Stimulated activated naive B cell treated with anti-CD40 and anti-IgM and Interleukin-4, amounts not matched to agents 10 μg/mL and 1 μg/mL and 100 μg/mL, for 72 hours (primary cell): ENCODE data around the gene TLR8.
"Not testable (repeated sequence)": the region's sequence is repeated elsewhere in the genome, so short reads cannot be mapped to it uniquely, and the experiment has no call there.

Experiments used
- ATAC-seq, 2 donors: fragments of 150-1000 bp; cut with Tn5 transposase; replicated peaks; 2 replicates each; pipeline ENCODE4 v1.10.0; 2021; ENCODE audit warnings: moderate library complexity in 1 of 2
- DNase-seq: peaks from one replicate; pipeline ENCODE4 v3.0.0; 2021
- H3K27ac Mint-ChIP-seq: one replicate; pipeline ENCODE4 v1.8.0; 2022; ENCODE audit warnings: mild to moderate bottlenecking, mixed read lengths
- H3K27me3 Mint-ChIP-seq, 2 donors: one replicate each; pipeline ENCODE4 v1.8.0; 2022; ENCODE audit warnings: mixed read lengths in 2 of 2
- H3K36me3 Mint-ChIP-seq, 2 donors: one replicate each; pipeline ENCODE4 v1.8.0; 2022; ENCODE audit warnings: mixed read lengths in 2 of 2, mild to moderate bottlenecking in 1 of 2
- H3K4me1 Mint-ChIP-seq, 2 donors: one replicate each; pipeline ENCODE4 v1.8.0; 2022; ENCODE audit warnings: mixed read lengths in 2 of 2, mild to moderate bottlenecking in 1 of 2
- H3K4me3 Mint-ChIP-seq, 2 donors: one replicate each; pipeline ENCODE4 v1.8.0; 2022; ENCODE audit warnings: mild to moderate bottlenecking in 2 of 2, mixed read lengths in 2 of 2, moderate library complexity in 1 of 2
- H3K9me3 Mint-ChIP-seq, 2 donors: one replicate each; pipeline ENCODE4 v1.8.0; 2022; ENCODE audit warnings: mixed read lengths in 2 of 2, mild to moderate bottlenecking in 1 of 2

The TLR8 gene

GRCh38 chrX:12912791-12913482, 6.5 kb downstream of the TLR8 start:
- ATAC-seq (no peak), DNase-seq (no peak)
- Mint-ChIP-seq H3K36me3 (no peaks in the 10 kb centered on the region), H3K27ac (no peak overlapping the region), H3K4me3 (no peak overlapping the region), H3K9me3 (no peaks in the 10 kb centered on the region), H3K27me3 (peaks cover 0 to 26% of the 10 kb centered on the region in 2 donors), H3K4me1 (peaks cover 3 to 19% of the 10 kb centered on the region in 2 donors)

DNA sequence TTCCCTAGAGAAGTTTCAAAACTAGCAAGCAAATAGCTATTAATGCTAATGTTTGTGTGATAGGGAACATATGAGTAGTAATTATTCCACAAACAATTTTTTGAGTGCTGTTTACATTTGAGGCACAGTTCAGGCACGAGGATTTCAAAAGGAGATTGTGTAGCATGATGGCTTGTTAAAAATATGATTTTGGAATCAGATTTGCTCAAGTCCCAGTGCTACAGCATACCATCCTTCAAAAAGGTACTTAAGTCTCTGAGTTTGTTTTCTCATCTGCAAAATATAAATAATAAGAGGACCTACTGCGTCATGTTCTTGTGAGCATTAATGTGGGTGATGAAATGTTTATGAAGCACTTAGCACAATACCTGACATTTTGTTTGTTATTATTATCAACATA, 11.3 kb downstream of the TLR8 start:
- no peaks in the 10 kb centered on the region for H3K4me1 Mint-ChIP-seq
- H3K9me3 Mint-ChIP-seq: no peaks in the 10 kb centered on the region
- H3K27ac Mint-ChIP-seq: no peak overlapping the region
- no peaks in the 10 kb centered on the region for H3K36me3 Mint-ChIP-seq
- H3K4me3 Mint-ChIP-seq: no peak overlapping the region
- H3K27me3 Mint-ChIP-seq: peaks cover 0 to 29% of the 10 kb centered on the region in 2 donors
- ATAC-seq (no peak), DNase-seq (no peak)

GRCh38 chrX:12919051-12919450, 12.6 kb downstream of the TLR8 start:
- ATAC-seq (no peak), DNase-seq (no peak)
- H3K27me3 Mint-ChIP-seq: peaks cover 0 to 31% of the 10 kb centered on the region in 2 donors
- H3K9me3 Mint-ChIP-seq: no peaks in the 10 kb centered on the region
- no peak overlapping the region for H3K27ac Mint-ChIP-seq
- H3K36me3 Mint-ChIP-seq: no peaks in the 10 kb centered on the region
- H3K4me3 Mint-ChIP-seq: no peak overlapping the region
- peaks cover 2 to 4% of the 10 kb centered on the region in 2 donors for H3K4me1 Mint-ChIP-seq

- no peak overlapping the region for H3K4me3 Mint-ChIP-seq
- H3K36me3 Mint-ChIP-seq: no peaks in the 10 kb centered on the region
- no peak overlapping the region for H3K27ac Mint-ChIP-seq
- ATAC-seq: no peak
- DNase-seq: no peak
- peaks cover 2 to 4% of the 10 kb centered on the region in 2 donors for H3K4me1 Mint-ChIP-seq
- H3K27me3 Mint-ChIP-seq: peaks cover 0 to 37% of the 10 kb centered on the region in 2 donors
- H3K9me3 Mint-ChIP-seq: no peaks in the 10 kb centered on the region
These were observed 13.2 kb downstream of the TLR8 start for GRCh38 chrX:12919620-12920019.

GRCh38 chrX:12920990-12921389, 14.6 kb downstream of the TLR8 start:
- Mint-ChIP-seq H3K27me3 (peaks cover 0 to 34% of the 10 kb centered on the region in 2 donors), H3K4me1 (peaks cover 2 to 4% of the 10 kb centered on the region in 2 donors)

GRCh38 chrX:12921886-12922598, 15.6 kb downstream of the TLR8 start:
- H3K4me3 Mint-ChIP-seq: no peak overlapping the region
- no peaks in the 10 kb centered on the region for H3K36me3 Mint-ChIP-seq
- no peak for DNase-seq
- peaks cover 2 to 4% of the 10 kb centered on the region in 2 donors for H3K4me1 Mint-ChIP-seq
- peaks cover 0 to 26% of the 10 kb centered on the region in 2 donors for H3K27me3 Mint-ChIP-seq
- ATAC-seq: no peak
- no peak overlapping the region for H3K27ac Mint-ChIP-seq
- H3K9me3 Mint-ChIP-seq: no peaks in the 10 kb centered on the region

More at GRCh38 chrX:12920990-12921389, 14.6 kb downstream of the TLR8 start:
- Mint-ChIP-seq H3K9me3 (no peaks in the 10 kb centered on the region), H3K27ac (no peak overlapping the region), H3K4me3 (no peak overlapping the region), H3K36me3 (no peaks in the 10 kb centered on the region)
- DNase-seq: no peak
- ATAC-seq: no peak

DNA sequence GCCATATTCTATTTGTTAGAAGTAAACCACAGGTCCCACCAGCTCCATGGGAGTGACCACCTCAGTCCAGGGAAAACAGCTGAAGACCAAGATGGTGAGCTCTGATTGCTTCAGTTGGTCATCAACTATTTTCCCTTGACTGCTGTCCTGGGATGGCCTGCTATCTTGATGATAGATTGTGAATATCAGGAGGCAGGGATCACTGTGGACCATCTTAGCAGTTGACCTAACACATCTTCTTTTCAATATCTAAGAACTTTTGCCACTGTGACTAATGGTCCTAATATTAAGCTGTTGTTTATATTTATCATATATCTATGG, 16.1 kb downstream of the TLR8 start:
- H3K9me3 Mint-ChIP-seq: no peaks in the 10 kb centered on the region
- peaks cover 0 to 25% of the 10 kb centered on the region in 2 donors for H3K27me3 Mint-ChIP-seq
- no peak overlapping the region for H3K4me3 Mint-ChIP-seq
- H3K36me3 Mint-ChIP-seq: no peaks in the 10 kb centered on the region
- ATAC-seq: no peak
- peaks cover 2 to 4% of the 10 kb centered on the region in 2 donors for H3K4me1 Mint-ChIP-seq
- no peak for DNase-seq
- H3K27ac Mint-ChIP-seq: no peak overlapping the region

GRCh38 chrX:12929701-12930100, 23.3 kb downstream of the TLR8 start:
- no peak for DNase-seq
- no peak overlapping the region for H3K27ac Mint-ChIP-seq
- no peaks in the 10 kb centered on the region for H3K9me3 Mint-ChIP-seq
- H3K36me3 Mint-ChIP-seq: no peaks in the 10 kb centered on the region
- H3K27me3 Mint-ChIP-seq: peaks cover 0 to 32% of the 10 kb centered on the region in 2 donors
- ATAC-seq: no peak
- no peaks in the 10 kb centered on the region for H3K4me1 Mint-ChIP-seq
- H3K4me3 Mint-ChIP-seq: no peak overlapping the region

- no peaks in the 10 kb centered on the region for H3K9me3 Mint-ChIP-seq
- no peak overlapping the region for H3K27ac Mint-ChIP-seq
- no peaks in the 10 kb centered on the region for H3K4me1 Mint-ChIP-seq
- no peak for DNase-seq
- H3K27me3 Mint-ChIP-seq: peaks cover 0 to 31% of the 10 kb centered on the region in 2 donors
- no peaks in the 10 kb centered on the region for H3K36me3 Mint-ChIP-seq
- ATAC-seq: no peak
- no peak overlapping the region for H3K4me3 Mint-ChIP-seq
These were observed 23.7 kb downstream of the TLR8 start for GRCh38 chrX:12930150-12930549.

DNA sequence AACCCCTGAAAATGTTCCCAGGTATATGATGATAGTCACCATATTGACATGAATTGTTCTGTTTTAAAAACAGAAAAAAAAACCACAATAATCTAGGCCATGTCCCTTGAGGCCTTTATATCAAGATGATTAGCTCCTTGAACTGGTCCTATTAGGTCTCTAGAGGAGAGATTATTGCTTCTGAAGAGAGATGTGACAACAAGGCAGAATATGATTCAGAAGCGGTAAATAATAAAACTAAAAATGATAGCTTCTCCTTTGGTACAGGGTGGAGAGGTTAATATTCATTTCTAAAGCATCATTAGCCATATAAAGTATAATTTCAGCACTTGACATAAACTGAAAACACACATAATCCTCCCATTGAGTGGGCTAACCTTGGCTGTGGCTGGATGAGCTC, 25.8 kb downstream of the TLR8 start:
- Mint-ChIP-seq H3K4me3 (no peak overlapping the region), H3K4me1 (no peaks in the 10 kb centered on the region), H3K36me3 (no peaks in the 10 kb centered on the region), H3K27me3 (peaks cover 0 to 32% of the 10 kb centered on the region in 2 donors), H3K27ac (no peak overlapping the region), H3K9me3 (no peaks in the 10 kb centered on the region)
- ATAC-seq: no peak
- no peak for DNase-seq

- Mint-ChIP-seq H3K27ac (no peak overlapping the region), H3K36me3 (no peaks in the 10 kb centered on the region), H3K9me3 (no peaks in the 10 kb centered on the region), H3K4me1 (no peaks in the 10 kb centered on the region), H3K4me3 (no peak overlapping the region), H3K27me3 (peaks cover 0 to 26% of the 10 kb centered on the region in 2 donors)
- DNase-seq (no peak), ATAC-seq (no peak)
These were observed 28.4 kb downstream of the TLR8 start for GRCh38 chrX:12934850-12935249.

GRCh38 chrX:12936947-12937346, 30.5 kb downstream of the TLR8 start:
- ATAC-seq: no peak
- peaks cover 0 to 9% of the 10 kb centered on the region in 2 donors for H3K9me3 Mint-ChIP-seq
- H3K4me3 Mint-ChIP-seq: no peak overlapping the region
- H3K4me1 Mint-ChIP-seq: no peaks in the 10 kb centered on the region
- peaks cover 0 to 29% of the 10 kb centered on the region in 2 donors for H3K27me3 Mint-ChIP-seq
- H3K36me3 Mint-ChIP-seq: peaks cover 0 to 12% of the 10 kb centered on the region in 2 donors
- DNase-seq: no peak
- H3K27ac Mint-ChIP-seq: no peak overlapping the region

DNA sequence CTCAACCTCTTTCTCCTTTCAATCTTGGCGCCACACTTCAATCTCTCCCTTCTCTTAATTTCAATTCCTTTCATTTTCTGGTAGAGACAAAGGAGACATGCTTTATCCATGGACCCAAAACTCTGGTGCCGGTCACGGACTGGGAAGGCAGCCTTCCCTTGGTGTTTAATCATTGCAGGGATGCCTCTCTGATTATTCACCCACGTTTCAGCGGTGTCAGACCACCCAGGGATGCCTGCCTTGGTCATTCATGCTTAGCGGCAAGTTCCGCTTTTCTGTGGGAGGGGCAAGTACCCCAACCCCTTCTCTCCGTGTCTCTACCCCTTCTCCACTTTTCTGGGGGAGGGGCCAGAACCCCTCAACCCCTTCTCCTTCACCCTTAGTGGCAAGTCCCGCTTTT, 34.1 kb downstream of the TLR8 start:
- peaks cover 0 to 45% of the 10 kb centered on the region in 2 donors for H3K27me3 Mint-ChIP-seq
- peaks cover 0 to 12% of the 10 kb centered on the region in 2 donors for H3K36me3 Mint-ChIP-seq
- not testable (repeated sequence) for ATAC-seq, DNase-seq, H3K4me3 Mint-ChIP-seq, H3K4me1 Mint-ChIP-seq, H3K9me3 Mint-ChIP-seq, H3K27ac Mint-ChIP-seq

DNA sequence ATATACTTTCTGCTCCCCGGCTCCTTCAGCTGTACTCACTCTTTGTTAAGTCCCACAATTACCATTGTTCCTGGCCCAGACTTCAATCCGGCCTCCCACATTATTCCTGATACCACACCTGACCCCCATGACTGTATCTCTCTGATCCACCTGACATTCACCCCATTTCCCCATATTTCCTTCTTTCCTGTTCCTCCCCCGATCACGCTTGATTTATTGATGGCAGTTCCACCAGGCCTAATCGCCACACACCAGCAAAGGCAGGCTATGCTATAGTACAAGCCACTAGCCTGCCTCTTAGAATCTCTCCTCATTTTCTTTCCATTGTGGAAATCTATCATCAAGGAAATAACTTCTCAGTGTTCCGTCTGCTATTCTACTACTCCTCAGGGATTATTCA, 37.2 kb downstream of the TLR8 start:
- Mint-ChIP-seq H3K27me3 (peaks cover 0 to 48% of the 10 kb centered on the region in 2 donors), H3K4me1 (peaks cover 13 to 26% of the 10 kb centered on the region in 2 donors), H3K36me3 (peaks cover 0 to 12% of the 10 kb centered on the region in 2 donors)
- not testable (repeated sequence) for H3K4me3 Mint-ChIP-seq, H3K9me3 Mint-ChIP-seq, H3K27ac Mint-ChIP-seq, ATAC-seq, DNase-seq

DNA sequence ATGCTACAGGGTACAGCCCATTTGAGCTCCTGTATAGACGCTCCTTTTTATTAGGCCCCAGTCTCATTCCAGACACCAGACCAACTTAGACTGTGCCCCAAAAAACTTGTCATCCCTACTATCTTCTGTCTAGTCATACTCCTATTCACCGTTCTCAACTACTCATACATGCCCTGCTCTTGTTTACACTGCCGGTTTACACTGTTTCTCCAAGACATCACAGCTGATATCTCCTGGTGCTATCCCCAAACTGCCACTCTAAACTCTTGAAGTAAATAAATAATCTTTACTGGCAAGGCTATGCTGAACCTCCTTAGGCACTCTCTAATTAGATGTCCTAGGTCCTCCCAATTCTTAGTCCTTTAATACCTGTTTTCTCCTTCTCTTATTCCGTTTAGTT, 38.0 kb downstream of the TLR8 start:
- not testable (repeated sequence) for H3K9me3 Mint-ChIP-seq, ATAC-seq, H3K27ac Mint-ChIP-seq, DNase-seq, H3K4me3 Mint-ChIP-seq
- Mint-ChIP-seq H3K27me3 (peaks cover 0 to 48% of the 10 kb centered on the region in 2 donors), H3K4me1 (peaks cover 22 to 34% of the 10 kb centered on the region in 2 donors), H3K36me3 (peaks cover 0 to 12% of the 10 kb centered on the region in 2 donors)
